H9 (cell line): ENCODE measurements around the gene TMEM273. TPM values are rescaled to one million over a fixed set of nuclear protein-coding genes. Genes with fewer than 3 reads are reported as not detected.

Source experiments
- DNase-seq: peaks from one replicate; pipeline ENCODE4 v3.0.0-alpha.2; 2017
- H2AFZ ChIP-seq: one replicate; pipeline ENCODE4 v1.6.1; 2013; ENCODE audit warnings: mild to moderate bottlenecking, low read length, control low read depth, moderate library complexity
- H2AK5ac ChIP-seq: 2 replicates; pipeline ENCODE4 v1.6.1; 2013; ENCODE audit warnings: low read length, control low read depth, mixed read lengths; ENCODE audit not compliant: insufficient read length
- H2BK120ac ChIP-seq: one replicate; pipeline ENCODE4 v1.6.1; 2013; ENCODE audit warnings: low read depth, mild to moderate bottlenecking, low read length, control low read depth, inconsistent platforms; ENCODE audit not compliant: poor library complexity, severe bottlenecking
- H2BK12ac ChIP-seq: 2 replicates; pipeline ENCODE4 v1.6.1; 2013; ENCODE audit warnings: low read length, control low read depth, mixed read lengths, low read depth; ENCODE audit not compliant: insufficient read length
- H2BK15ac ChIP-seq: 2 replicates; pipeline ENCODE4 v1.6.1; 2013; ENCODE audit warnings: low read depth, low read length, control low read depth
- H2BK20ac ChIP-seq: one replicate; pipeline ENCODE4 v1.6.1; 2013; ENCODE audit warnings: low read depth, mild to moderate bottlenecking, low read length, control low read depth, inconsistent platforms; ENCODE audit not compliant: poor library complexity, severe bottlenecking
- H2BK5ac ChIP-seq: 2 replicates; pipeline ENCODE4 v1.6.1; 2013; ENCODE audit warnings: low read length, control low read depth, mixed read lengths; ENCODE audit not compliant: insufficient read length
- H3K14ac ChIP-seq: 2 replicates; pipeline ENCODE4 v1.6.1; 2013; ENCODE audit warnings: low read length, control low read depth; ENCODE audit not compliant: insufficient read depth
- H3K18ac ChIP-seq: 2 replicates; pipeline ENCODE4 v1.6.1; 2013; ENCODE audit warnings: low read depth, mild to moderate bottlenecking, mixed read lengths, low read length, control low read depth; ENCODE audit not compliant: insufficient read length
- H3K23ac ChIP-seq: 2 replicates; pipeline ENCODE4 v1.6.1; 2013; ENCODE audit warnings: low read length, control low read depth, mixed read lengths, low read depth; ENCODE audit not compliant: insufficient read length
- H3K23me2 ChIP-seq: 2 replicates; pipeline ENCODE4 v1.6.1; 2013; ENCODE audit warnings: low read depth, mild to moderate bottlenecking, mixed read lengths, low read length, control low read depth; ENCODE audit not compliant: insufficient read length, poor library complexity, severe bottlenecking
- H3K27ac ChIP-seq: 2 replicates; pipeline ENCODE4 v1.5.1; 2013; ENCODE audit warnings: low read length, control low read depth, mixed read lengths, low read depth; ENCODE audit not compliant: insufficient read length
- H3K27me3 ChIP-seq: 2 replicates; pipeline ENCODE4 v1.6.1; 2013; ENCODE audit warnings: low read length, control low read depth, inconsistent platforms; ENCODE audit not compliant: insufficient read depth
- H3K4ac ChIP-seq: 2 replicates; pipeline ENCODE4 v1.6.1; 2013; ENCODE audit warnings: low read depth, mild to moderate bottlenecking, control low read depth, inconsistent platforms, low read length, moderate library complexity
- H3K4me1 ChIP-seq: 2 replicates; pipeline ENCODE4 v1.6.1; 2013; ENCODE audit warnings: low read length, control low read depth, inconsistent platforms; ENCODE audit not compliant: insufficient read depth
- H3K4me2 ChIP-seq: 2 replicates; pipeline ENCODE4 v1.6.1; 2013; ENCODE audit warnings: low read length, control low read depth, mixed read lengths; ENCODE audit not compliant: insufficient read length, insufficient read depth
- H3K56ac ChIP-seq: 2 replicates; pipeline ENCODE4 v1.6.1; 2013; ENCODE audit warnings: low read depth, mild to moderate bottlenecking, mixed read lengths, low read length, control low read depth; ENCODE audit not compliant: insufficient read length
- H3K79me1 ChIP-seq: 2 replicates; pipeline ENCODE4 v1.6.1; 2013; ENCODE audit warnings: low read depth, mild to moderate bottlenecking, moderate library complexity, low read length, control low read depth, inconsistent platforms; ENCODE audit not compliant: insufficient read depth, poor library complexity, severe bottlenecking
- H3K79me2 ChIP-seq: 2 replicates; pipeline ENCODE4 v1.6.1; 2013; ENCODE audit warnings: low read length, control low read depth, inconsistent platforms; ENCODE audit not compliant: insufficient read depth
- H3K9ac ChIP-seq: 2 replicates; pipeline ENCODE4 v1.6.1; 2013; ENCODE audit warnings: low read length, control low read depth, mixed read lengths; ENCODE audit not compliant: insufficient read length; ENCODE audit errors: extremely low read depth
- H3K9me3 ChIP-seq: one replicate; pipeline ENCODE4 v1.6.1; 2013; ENCODE audit warnings: low read depth, low read length, inconsistent platforms; ENCODE audit not compliant: control insufficient read depth
- H3T11ph ChIP-seq: one replicate; pipeline ENCODE4 v1.6.1; 2013; ENCODE audit warnings: mild to moderate bottlenecking, low read length, control low read depth, inconsistent platforms
- H4K20me1 ChIP-seq: one replicate; pipeline ENCODE4 v1.6.1; 2013; ENCODE audit not compliant: control insufficient read depth, insufficient read length, insufficient read depth
- H4K5ac ChIP-seq: 2 replicates; pipeline ENCODE4 v1.6.1; 2013; ENCODE audit warnings: low read depth, mild to moderate bottlenecking, mixed read lengths, low read length, control low read depth; ENCODE audit not compliant: insufficient read length
- H4K8ac ChIP-seq: replicated peaks from 2 replicates; pipeline ENCODE4 v1.6.1; 2013; ENCODE audit warnings: low read length, control low read depth, mixed read lengths, low read depth; ENCODE audit not compliant: insufficient read length
- H4K91ac ChIP-seq: 2 replicates; pipeline ENCODE4 v1.6.1; 2013; ENCODE audit warnings: low read depth, mild to moderate bottlenecking, moderate library complexity, mixed read lengths, low read length, control low read depth; ENCODE audit not compliant: insufficient read length
- H3K27ac Mint-ChIP-seq, 3 experiments: 2 replicates in 2 of 3; 3 replicates in 1 of 3; pipeline ENCODE4 v1.8.0; 2020 to 2021; ENCODE audit warnings: mixed read lengths in 3 of 3, mild to moderate bottlenecking in 1 of 3, moderate library complexity in 1 of 3
- H3K27me3 Mint-ChIP-seq: 2 replicates; pipeline ENCODE4 v1.8.0; 2021; ENCODE audit warnings: low read depth, mild to moderate bottlenecking, moderate library complexity, mixed read lengths
- H3K36me3 Mint-ChIP-seq, 3 experiments: 2 replicates in 2 of 3; 3 replicates in 1 of 3; pipeline ENCODE4 v1.8.0; 2020 to 2021; ENCODE audit warnings: low read depth in 3 of 3, mixed read lengths in 3 of 3; ENCODE audit not compliant: insufficient read depth in 1 of 3
- H3K4me1 Mint-ChIP-seq, 2 experiments: 2 replicates each; pipeline ENCODE4 v1.8.0; 2020; ENCODE audit warnings: mixed read lengths in 2 of 2
- H3K4me3 Mint-ChIP-seq, 2 experiments: 2 replicates in 1 of 2; 3 replicates in 1 of 2; pipeline ENCODE4 v1.8.0; 2020 to 2021; ENCODE audit warnings: mild to moderate bottlenecking in 2 of 2, mixed read lengths in 2 of 2, moderate library complexity in 1 of 2
- H3K9me3 Mint-ChIP-seq, 2 experiments: 2 replicates in 1 of 2; 3 replicates in 1 of 2; pipeline ENCODE4 v1.8.0; 2020; ENCODE audit warnings: mild to moderate bottlenecking in 2 of 2, mixed read lengths in 2 of 2, moderate library complexity in 1 of 2
- WGBS: extraction: QIAGEN DNeasy Blood & Tissue Kit; methylation state at CpG from one replicate; pipeline ENCODE4 v1.1.7; 2013; ENCODE audit warnings: missing lambda C conversion rate, low lambda C conversion rate, mixed read lengths; ENCODE audit not compliant: insufficient read length; ENCODE audit errors: extremely low coverage; 5-methylcytosine and 5-hydroxymethylcytosine counted together
- total RNA-seq: library from RNA; stranded (reverse); gene quantifications from 2 replicates; pipeline ENCODE4 v1.2.1, GENCODE V29; 2021
- TF ChIP-seq, protein P1 (sequence below): fragments of 200-600 bp; sonication (generic); conservative IDR thresholded peaks from 3 replicates; pipeline ENCODE4 v1.8.0; 2021; ENCODE audit warnings: antibody characterized with exemption, mild to moderate bottlenecking

TMEM273 gene
- total RNA-seq, 1 experiment from 2014 or later, result not detected

DNA sequence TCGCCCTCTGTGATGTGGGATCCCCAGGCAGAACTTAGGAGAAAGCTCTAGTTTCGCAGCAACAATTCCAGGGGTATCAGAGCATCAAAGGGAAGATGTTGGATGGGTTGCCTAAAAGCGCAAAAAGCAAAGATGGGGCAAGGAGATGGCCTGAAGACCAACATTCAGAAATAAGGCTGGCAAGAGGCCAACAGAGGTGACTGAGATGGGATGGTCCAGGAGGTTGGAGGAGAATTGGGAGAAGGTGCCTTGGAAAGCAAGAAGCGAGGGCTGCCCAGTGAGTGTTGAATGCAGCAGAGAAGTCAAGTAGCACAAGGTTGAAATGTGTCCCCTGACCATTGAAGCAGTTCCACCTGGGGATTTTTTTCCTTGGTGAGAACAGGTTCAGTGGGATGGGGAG lies 38.4 kb upstream of the TMEM273 start:
- Histone ChIP-seq H3T11ph (no peak overlapping the region), H2BK20ac (no peak overlapping the region), H2BK12ac (no peak overlapping the region), H3K18ac (no peak overlapping the region), H3K14ac (no peak overlapping the region), H2AFZ (no peak overlapping the region), H3K4ac (no peak overlapping the region), H3K23me2 (no peaks in the 10 kb centered on the region), H3K27ac (no peak overlapping the region), H3K79me2 (no peaks in the 10 kb centered on the region), H3K4me2 (no peak overlapping the region), H4K91ac (no peak overlapping the region), H3K9ac (no peak overlapping the region), H3K79me1 (no peaks in the 10 kb centered on the region), H3K23ac (no peak overlapping the region), H3K4me1 (no peaks in the 10 kb centered on the region), H4K8ac (no peak overlapping the region), H3K9me3 (no peaks in the 10 kb centered on the region), H2BK120ac (no peak overlapping the region), H2BK15ac (no peak overlapping the region), H2BK5ac (no peak overlapping the region), H3K56ac (no peak overlapping the region), H3K27me3 (no peaks in the 10 kb centered on the region), H4K20me1 (no peaks in the 10 kb centered on the region), H4K5ac (no peak overlapping the region), H2AK5ac (no peak overlapping the region)
- Mint-ChIP-seq H3K27ac (no peak overlapping the region), H3K4me3 (no peak overlapping the region), H3K4me1 (peaks cover 0 to 5% of the 10 kb centered on the region in 2 experiments; a peak in 1 of 4 replicates), H3K36me3 (no peaks in the 10 kb centered on the region; a peak in 1 of 7 replicates), H3K9me3 (peaks cover 0 to 8% of the 10 kb centered on the region in 2 experiments; a peak in 2 of 5 replicates), H3K27me3 (peaks cover 14% of the 10 kb centered on the region)
- no peak for DNase-seq
- no CpG with 5 or more reads among the region's 4 CpGs for WGBS
- TF ChIP-seq, protein P1, sequence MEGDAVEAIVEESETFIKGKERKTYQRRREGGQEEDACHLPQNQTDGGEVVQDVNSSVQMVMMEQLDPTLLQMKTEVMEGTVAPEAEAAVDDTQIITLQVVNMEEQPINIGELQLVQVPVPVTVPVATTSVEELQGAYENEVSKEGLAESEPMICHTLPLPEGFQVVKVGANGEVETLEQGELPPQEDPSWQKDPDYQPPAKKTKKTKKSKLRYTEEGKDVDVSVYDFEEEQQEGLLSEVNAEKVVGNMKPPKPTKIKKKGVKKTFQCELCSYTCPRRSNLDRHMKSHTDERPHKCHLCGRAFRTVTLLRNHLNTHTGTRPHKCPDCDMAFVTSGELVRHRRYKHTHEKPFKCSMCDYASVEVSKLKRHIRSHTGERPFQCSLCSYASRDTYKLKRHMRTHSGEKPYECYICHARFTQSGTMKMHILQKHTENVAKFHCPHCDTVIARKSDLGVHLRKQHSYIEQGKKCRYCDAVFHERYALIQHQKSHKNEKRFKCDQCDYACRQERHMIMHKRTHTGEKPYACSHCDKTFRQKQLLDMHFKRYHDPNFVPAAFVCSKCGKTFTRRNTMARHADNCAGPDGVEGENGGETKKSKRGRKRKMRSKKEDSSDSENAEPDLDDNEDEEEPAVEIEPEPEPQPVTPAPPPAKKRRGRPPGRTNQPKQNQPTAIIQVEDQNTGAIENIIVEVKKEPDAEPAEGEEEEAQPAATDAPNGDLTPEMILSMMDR, result no peak
